Astrocyte (in vitro differentiated cells and primary cell): ENCODE results near the gene GBE1. TPM values are rescaled to one million over a fixed set of nuclear protein-coding genes. Genes with fewer than 3 reads are reported as not detected.

Source experiments
- DNase-seq: peaks from one replicate; pipeline ENCODE4 v3.0.0-alpha.2; 2010; ENCODE audit warnings: low read depth
- FAIRE-seq: peaks from 2 replicates; lab custom pipeline; 2011; peaks lifted over from hg19 to GRCh38; lab: Jason Lieb, UNC
- H2AFZ ChIP-seq: 2 replicates; pipeline ENCODE4 v1.6.0; 2012; ENCODE audit warnings: low read depth, low read length, inconsistent platforms
- H3K27ac ChIP-seq: 2 replicates; pipeline ENCODE4 v1.5.1; 2011; ENCODE audit warnings: low read depth, low read length, inconsistent platforms
- H3K27me3 ChIP-seq: 2 replicates; pipeline ENCODE4 v1.6.0; 2011; ENCODE audit warnings: low read length, inconsistent platforms; ENCODE audit not compliant: insufficient read depth
- H3K36me3 ChIP-seq: 2 replicates; pipeline ENCODE4 v1.5.1; 2011; ENCODE audit warnings: low read length, inconsistent platforms; ENCODE audit not compliant: insufficient read depth
- H3K4me1 ChIP-seq: 2 replicates; pipeline ENCODE4 v1.5.1; 2011; ENCODE audit warnings: low read length, inconsistent platforms; ENCODE audit not compliant: insufficient read depth
- H3K4me2 ChIP-seq: 2 replicates; pipeline ENCODE4 v1.6.0; 2012; ENCODE audit warnings: low read length, inconsistent platforms
- H3K4me3 ChIP-seq: 2 replicates; pipeline ENCODE4 v1.5.1; 2011; ENCODE audit warnings: low read depth, mild to moderate bottlenecking, low read length, inconsistent platforms; ENCODE audit not compliant: insufficient read depth
- H3K79me2 ChIP-seq: 2 replicates; pipeline ENCODE4 v1.6.0; 2012; ENCODE audit warnings: mild to moderate bottlenecking, low read length, inconsistent platforms; ENCODE audit not compliant: insufficient read depth
- H3K9ac ChIP-seq: 2 replicates; pipeline ENCODE4 v1.6.0; 2012; ENCODE audit warnings: mild to moderate bottlenecking, low read length, inconsistent platforms
- H3K9me3 ChIP-seq: 2 replicates; pipeline ENCODE4 v1.5.1; 2012; ENCODE audit warnings: low read depth, mild to moderate bottlenecking, low read length, inconsistent platforms; ENCODE audit not compliant: insufficient read depth
- H4K20me1 ChIP-seq: 2 replicates; pipeline ENCODE4 v1.6.0; 2012; ENCODE audit warnings: low read length, inconsistent platforms; ENCODE audit not compliant: insufficient read depth
- H3K27ac Mint-ChIP-seq: one replicate; pipeline ENCODE4 v1.8.0; 2021; ENCODE audit warnings: mild to moderate bottlenecking, mixed read lengths; ENCODE audit not compliant: unreplicated experiment
- H3K27me3 Mint-ChIP-seq: one replicate; pipeline ENCODE4 v1.8.0; 2021; ENCODE audit warnings: low read depth, mixed read lengths; ENCODE audit not compliant: unreplicated experiment
- H3K36me3 Mint-ChIP-seq: one replicate; pipeline ENCODE4 v1.8.0; 2021; ENCODE audit warnings: low read depth, mixed read lengths; ENCODE audit not compliant: unreplicated experiment
- H3K4me1 Mint-ChIP-seq: one replicate; pipeline ENCODE4 v1.8.0; 2021; ENCODE audit warnings: low read depth, mixed read lengths; ENCODE audit not compliant: unreplicated experiment
- H3K4me3 Mint-ChIP-seq: one replicate; pipeline ENCODE4 v1.8.0; 2021; ENCODE audit warnings: mild to moderate bottlenecking, moderate library complexity, mixed read lengths; ENCODE audit not compliant: unreplicated experiment
- H3K9me3 Mint-ChIP-seq: one replicate; pipeline ENCODE4 v1.8.0; 2021; ENCODE audit warnings: mild to moderate bottlenecking, mixed read lengths; ENCODE audit not compliant: unreplicated experiment
- EZH2 ChIP-seq: IDR thresholded peaks from 2 replicates; pipeline ENCODE4 v1.6.1; 2012; ENCODE audit warnings: mild to moderate bottlenecking, low read length, inconsistent platforms; ENCODE audit not compliant: insufficient read depth
- total RNA-seq: library from RNA; stranded (reverse); gene quantifications from 2 replicates; pipeline ENCODE4 v1.2.1, GENCODE V29; 2021
- TF ChIP-seq, protein P1 (sequence below): IDR thresholded peaks from 2 replicates; pipeline ENCODE4 v1.5.1; 2011; ENCODE audit warnings: low read depth, mild to moderate bottlenecking, inconsistent platforms, low read length, moderate library complexity; ENCODE audit not compliant: insufficient read depth

Gene GBE1
- total RNA-seq, 1 donor from 2014 or later: 58.6 TPM

DNA sequence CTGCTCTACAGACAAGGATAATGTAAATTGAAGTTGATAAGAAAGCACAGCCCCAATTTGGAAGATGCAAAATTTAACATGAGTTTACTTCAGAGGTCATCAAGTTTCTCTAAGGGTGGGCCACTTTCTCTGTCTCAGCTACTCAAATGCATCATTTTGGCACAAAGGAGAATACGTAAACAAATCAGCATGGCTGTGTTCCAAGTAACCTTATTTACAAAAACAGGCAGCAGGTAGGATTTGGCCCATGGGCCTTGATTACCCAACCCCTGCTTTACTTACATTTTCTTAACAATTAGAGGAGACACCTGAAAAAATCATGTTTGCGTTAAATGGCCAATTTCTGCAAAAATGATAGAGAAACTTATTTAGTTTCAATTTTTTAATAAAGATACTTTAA lies 181.7 kb downstream of the GBE1 start:
- H3K4me3 ChIP-seq: no peak overlapping the region
- peaks cover 4% of the 10 kb centered on the region for H3K36me3 ChIP-seq
- H3K9ac ChIP-seq: no peak overlapping the region
- H3K27me3 ChIP-seq: no peaks in the 10 kb centered on the region
- Mint-ChIP-seq H3K27ac (no peak overlapping the region), H3K27me3 (no peaks in the 10 kb centered on the region), H3K36me3 (peaks cover 3% of the 10 kb centered on the region), H3K4me1 (peaks cover 6% of the 10 kb centered on the region), H3K9me3 (no peaks in the 10 kb centered on the region), H3K4me3 (no peak overlapping the region)
- H3K4me1 ChIP-seq: no peaks in the 10 kb centered on the region
- TF ChIP-seq, protein P1, sequence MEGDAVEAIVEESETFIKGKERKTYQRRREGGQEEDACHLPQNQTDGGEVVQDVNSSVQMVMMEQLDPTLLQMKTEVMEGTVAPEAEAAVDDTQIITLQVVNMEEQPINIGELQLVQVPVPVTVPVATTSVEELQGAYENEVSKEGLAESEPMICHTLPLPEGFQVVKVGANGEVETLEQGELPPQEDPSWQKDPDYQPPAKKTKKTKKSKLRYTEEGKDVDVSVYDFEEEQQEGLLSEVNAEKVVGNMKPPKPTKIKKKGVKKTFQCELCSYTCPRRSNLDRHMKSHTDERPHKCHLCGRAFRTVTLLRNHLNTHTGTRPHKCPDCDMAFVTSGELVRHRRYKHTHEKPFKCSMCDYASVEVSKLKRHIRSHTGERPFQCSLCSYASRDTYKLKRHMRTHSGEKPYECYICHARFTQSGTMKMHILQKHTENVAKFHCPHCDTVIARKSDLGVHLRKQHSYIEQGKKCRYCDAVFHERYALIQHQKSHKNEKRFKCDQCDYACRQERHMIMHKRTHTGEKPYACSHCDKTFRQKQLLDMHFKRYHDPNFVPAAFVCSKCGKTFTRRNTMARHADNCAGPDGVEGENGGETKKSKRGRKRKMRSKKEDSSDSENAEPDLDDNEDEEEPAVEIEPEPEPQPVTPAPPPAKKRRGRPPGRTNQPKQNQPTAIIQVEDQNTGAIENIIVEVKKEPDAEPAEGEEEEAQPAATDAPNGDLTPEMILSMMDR: no peak
- no peak for TF ChIP-seq EZH2
- no peaks in the 10 kb centered on the region for H4K20me1 ChIP-seq
- FAIRE-seq (no peak), DNase-seq (no peak)
- no peaks in the 10 kb centered on the region for H3K79me2 ChIP-seq
- H3K27ac ChIP-seq: no peak overlapping the region
- no peaks in the 10 kb centered on the region for H3K9me3 ChIP-seq
- H2AFZ ChIP-seq: no peak overlapping the region
- H3K4me2 ChIP-seq: no peak overlapping the region

DNA sequence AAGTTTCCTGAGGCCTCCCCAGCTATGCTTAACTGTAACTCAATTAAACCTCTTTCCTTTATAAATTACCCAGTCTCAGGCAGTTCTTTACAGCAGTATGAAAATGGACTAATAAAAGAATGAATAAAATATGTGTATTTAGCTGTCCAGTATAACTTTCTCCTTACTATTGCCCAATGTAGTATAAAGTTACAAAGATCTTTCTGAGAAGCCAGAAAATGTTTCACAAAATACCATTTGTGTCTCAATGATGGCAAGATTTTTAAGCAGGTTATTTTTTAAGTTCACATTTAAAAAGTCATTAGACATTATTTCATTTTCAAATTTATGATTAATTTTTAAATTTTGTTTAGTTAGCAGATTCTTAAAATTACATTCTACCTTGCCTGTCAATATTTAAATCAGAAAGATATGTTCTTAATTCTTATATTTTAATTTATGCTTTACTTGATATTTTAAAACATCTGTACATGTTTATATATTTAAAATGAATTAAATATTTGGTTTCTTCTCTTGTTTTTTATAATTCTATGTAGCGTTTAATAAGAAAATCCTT lies 189.2 kb downstream of the GBE1 start:
- TF ChIP-seq EZH2: no peak
- TF ChIP-seq, protein P1: no peak
- Mint-ChIP-seq H3K9me3 (no peaks in the 10 kb centered on the region), H3K27ac (no peak overlapping the region), H3K27me3 (no peaks in the 10 kb centered on the region), H3K4me1 (no peaks in the 10 kb centered on the region), H3K36me3 (no peaks in the 10 kb centered on the region), H3K4me3 (no peak overlapping the region)
- Histone ChIP-seq H2AFZ (no peak overlapping the region), H3K36me3 (no peaks in the 10 kb centered on the region), H4K20me1 (no peaks in the 10 kb centered on the region), H3K79me2 (no peaks in the 10 kb centered on the region), H3K9ac (no peak overlapping the region), H3K4me1 (no peaks in the 10 kb centered on the region), H3K4me3 (no peak overlapping the region), H3K4me2 (no peak overlapping the region), H3K27me3 (no peaks in the 10 kb centered on the region), H3K9me3 (no peaks in the 10 kb centered on the region), H3K27ac (no peak overlapping the region)
- DNase-seq: no peak
- FAIRE-seq: no peak

DNA sequence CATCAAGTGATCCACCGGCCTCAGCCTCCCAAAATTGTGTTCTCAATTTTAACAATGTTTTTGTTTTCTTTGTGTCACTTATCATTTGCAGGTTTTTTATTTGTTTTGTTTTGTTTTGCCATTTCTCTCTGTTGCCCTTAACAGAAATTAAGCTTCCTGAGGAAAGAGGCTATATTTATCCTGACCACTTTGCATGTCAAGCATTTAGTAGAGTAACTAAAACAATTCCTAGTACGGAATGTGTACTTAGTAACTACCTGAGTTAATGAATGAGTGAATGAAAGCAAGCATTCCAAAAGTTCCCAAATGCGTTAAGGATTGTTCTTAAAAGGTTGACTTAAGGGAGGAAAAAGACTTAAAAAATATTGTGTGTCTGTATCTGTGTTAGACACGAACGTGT lies 193.1 kb downstream of the GBE1 start:
- no peak overlapping the region for H3K4me3 Mint-ChIP-seq
- no peak overlapping the region for H3K27ac Mint-ChIP-seq
- Histone ChIP-seq H3K36me3 (no peaks in the 10 kb centered on the region), H3K4me2 (no peak overlapping the region), H3K9ac (no peak overlapping the region), H3K27ac (no peak overlapping the region), H3K79me2 (no peaks in the 10 kb centered on the region), H3K9me3 (no peaks in the 10 kb centered on the region), H3K4me3 (no peak overlapping the region), H2AFZ (no peak overlapping the region), H4K20me1 (no peaks in the 10 kb centered on the region), H3K27me3 (no peaks in the 10 kb centered on the region), H3K4me1 (no peaks in the 10 kb centered on the region)
- H3K9me3 Mint-ChIP-seq: no peaks in the 10 kb centered on the region
- no peaks in the 10 kb centered on the region for H3K27me3 Mint-ChIP-seq
- peaks cover 6% of the 10 kb centered on the region for H3K4me1 Mint-ChIP-seq
- no peak for DNase-seq
- no peaks in the 10 kb centered on the region for H3K36me3 Mint-ChIP-seq
- FAIRE-seq: no peak
- no peak for TF ChIP-seq EZH2
- TF ChIP-seq, protein P1: no peak
